Astrocyte (in vitro differentiated cells and primary cell): ENCODE data around the gene EHBP1. TPM values are rescaled to one million over a fixed set of nuclear protein-coding genes. Genes with fewer than 3 reads are reported as not detected.

ENCODE experiments used
- DNase-seq: peaks from one replicate; pipeline ENCODE4 v3.0.0-alpha.2; 2010; ENCODE audit warnings: low read depth
- FAIRE-seq: peaks from 2 replicates; lab custom pipeline; 2011; peaks lifted over from hg19 to GRCh38; lab: Jason Lieb, UNC
- H2AFZ ChIP-seq: 2 replicates; pipeline ENCODE4 v1.6.0; 2012; ENCODE audit warnings: low read depth, low read length, inconsistent platforms
- H3K27ac ChIP-seq: 2 replicates; pipeline ENCODE4 v1.5.1; 2011; ENCODE audit warnings: low read depth, low read length, inconsistent platforms
- H3K27me3 ChIP-seq: 2 replicates; pipeline ENCODE4 v1.6.0; 2011; ENCODE audit warnings: low read length, inconsistent platforms; ENCODE audit not compliant: insufficient read depth
- H3K36me3 ChIP-seq: 2 replicates; pipeline ENCODE4 v1.5.1; 2011; ENCODE audit warnings: low read length, inconsistent platforms; ENCODE audit not compliant: insufficient read depth
- H3K4me1 ChIP-seq: 2 replicates; pipeline ENCODE4 v1.5.1; 2011; ENCODE audit warnings: low read length, inconsistent platforms; ENCODE audit not compliant: insufficient read depth
- H3K4me2 ChIP-seq: 2 replicates; pipeline ENCODE4 v1.6.0; 2012; ENCODE audit warnings: low read length, inconsistent platforms
- H3K4me3 ChIP-seq: 2 replicates; pipeline ENCODE4 v1.5.1; 2011; ENCODE audit warnings: low read depth, mild to moderate bottlenecking, low read length, inconsistent platforms; ENCODE audit not compliant: insufficient read depth
- H3K79me2 ChIP-seq: 2 replicates; pipeline ENCODE4 v1.6.0; 2012; ENCODE audit warnings: mild to moderate bottlenecking, low read length, inconsistent platforms; ENCODE audit not compliant: insufficient read depth
- H3K9ac ChIP-seq: 2 replicates; pipeline ENCODE4 v1.6.0; 2012; ENCODE audit warnings: mild to moderate bottlenecking, low read length, inconsistent platforms
- H3K9me3 ChIP-seq: 2 replicates; pipeline ENCODE4 v1.5.1; 2012; ENCODE audit warnings: low read depth, mild to moderate bottlenecking, low read length, inconsistent platforms; ENCODE audit not compliant: insufficient read depth
- H4K20me1 ChIP-seq: 2 replicates; pipeline ENCODE4 v1.6.0; 2012; ENCODE audit warnings: low read length, inconsistent platforms; ENCODE audit not compliant: insufficient read depth
- H3K27ac Mint-ChIP-seq: one replicate; pipeline ENCODE4 v1.8.0; 2021; ENCODE audit warnings: mild to moderate bottlenecking, mixed read lengths; ENCODE audit not compliant: unreplicated experiment
- H3K27me3 Mint-ChIP-seq: one replicate; pipeline ENCODE4 v1.8.0; 2021; ENCODE audit warnings: low read depth, mixed read lengths; ENCODE audit not compliant: unreplicated experiment
- H3K36me3 Mint-ChIP-seq: one replicate; pipeline ENCODE4 v1.8.0; 2021; ENCODE audit warnings: low read depth, mixed read lengths; ENCODE audit not compliant: unreplicated experiment
- H3K4me1 Mint-ChIP-seq: one replicate; pipeline ENCODE4 v1.8.0; 2021; ENCODE audit warnings: low read depth, mixed read lengths; ENCODE audit not compliant: unreplicated experiment
- H3K4me3 Mint-ChIP-seq: one replicate; pipeline ENCODE4 v1.8.0; 2021; ENCODE audit warnings: mild to moderate bottlenecking, moderate library complexity, mixed read lengths; ENCODE audit not compliant: unreplicated experiment
- H3K9me3 Mint-ChIP-seq: one replicate; pipeline ENCODE4 v1.8.0; 2021; ENCODE audit warnings: mild to moderate bottlenecking, mixed read lengths; ENCODE audit not compliant: unreplicated experiment
- CTCF ChIP-seq: IDR thresholded peaks from 2 replicates; pipeline ENCODE4 v1.5.1; 2011; ENCODE audit warnings: low read depth, mild to moderate bottlenecking, inconsistent platforms, low read length, moderate library complexity; ENCODE audit not compliant: insufficient read depth
- EZH2 ChIP-seq: IDR thresholded peaks from 2 replicates; pipeline ENCODE4 v1.6.1; 2012; ENCODE audit warnings: mild to moderate bottlenecking, low read length, inconsistent platforms; ENCODE audit not compliant: insufficient read depth
- total RNA-seq: library from RNA; stranded (reverse); gene quantifications from 2 replicates; pipeline ENCODE4 v1.2.1, GENCODE V29; 2021

EHBP1 gene
- total RNA-seq, 1 donor from 2014 or later: 44.1 TPM

GRCh38 chr2:62725712-62726055 is 20.2 kb downstream of the EHBP1 start:
- peaks cover 14% of the 10 kb centered on the region for H3K4me1 Mint-ChIP-seq
- peaks cover 95% of the 10 kb centered on the region for H3K79me2 ChIP-seq

GRCh38 chr2:62727259-62727867 is 21.9 kb downstream of the EHBP1 start:
- peaks cover 14% of the 10 kb centered on the region for H3K4me1 Mint-ChIP-seq
- Histone ChIP-seq H3K4me1 (no peaks in the 10 kb centered on the region), H3K9me3 (no peaks in the 10 kb centered on the region), H3K9ac (no peak overlapping the region), H2AFZ (no peak overlapping the region), H3K27me3 (no peaks in the 10 kb centered on the region), H4K20me1 (peaks cover 75% of the 10 kb centered on the region), H3K79me2 (peaks cover 95% of the 10 kb centered on the region), H3K4me3 (no peak overlapping the region), H3K27ac (no peak overlapping the region), H3K4me2 (no peak overlapping the region), H3K36me3 (no peaks in the 10 kb centered on the region)
- no peaks in the 10 kb centered on the region for H3K27me3 Mint-ChIP-seq
- H3K27ac Mint-ChIP-seq: no peak overlapping the region
- TF ChIP-seq CTCF (no peak), EZH2 (no peak)
- H3K4me3 Mint-ChIP-seq: no peak overlapping the region
- H3K36me3 Mint-ChIP-seq: peaks cover 11% of the 10 kb centered on the region
- H3K9me3 Mint-ChIP-seq: peaks cover 7% of the 10 kb centered on the region
- FAIRE-seq: no peak
- DNase-seq: no peak

More at GRCh38 chr2:62725712-62726055, 20.2 kb downstream of the EHBP1 start:
- Histone ChIP-seq H3K27ac (no peak overlapping the region), H3K4me2 (no peak overlapping the region), H3K4me1 (no peaks in the 10 kb centered on the region), H3K9ac (no peak overlapping the region), H3K4me3 (no peak overlapping the region), H2AFZ (no peak overlapping the region), H3K27me3 (no peaks in the 10 kb centered on the region), H3K36me3 (no peaks in the 10 kb centered on the region), H4K20me1 (peaks cover 68% of the 10 kb centered on the region), H3K9me3 (no peaks in the 10 kb centered on the region)
- H3K27ac Mint-ChIP-seq: no peak overlapping the region
- no peak for TF ChIP-seq CTCF
- no peak for TF ChIP-seq EZH2
- DNase-seq (no peak), FAIRE-seq (no peak)
- peaks cover 4% of the 10 kb centered on the region for H3K9me3 Mint-ChIP-seq
- peaks cover 11% of the 10 kb centered on the region for H3K36me3 Mint-ChIP-seq
- no peak overlapping the region for H3K4me3 Mint-ChIP-seq
- H3K27me3 Mint-ChIP-seq: no peaks in the 10 kb centered on the region

DNA sequence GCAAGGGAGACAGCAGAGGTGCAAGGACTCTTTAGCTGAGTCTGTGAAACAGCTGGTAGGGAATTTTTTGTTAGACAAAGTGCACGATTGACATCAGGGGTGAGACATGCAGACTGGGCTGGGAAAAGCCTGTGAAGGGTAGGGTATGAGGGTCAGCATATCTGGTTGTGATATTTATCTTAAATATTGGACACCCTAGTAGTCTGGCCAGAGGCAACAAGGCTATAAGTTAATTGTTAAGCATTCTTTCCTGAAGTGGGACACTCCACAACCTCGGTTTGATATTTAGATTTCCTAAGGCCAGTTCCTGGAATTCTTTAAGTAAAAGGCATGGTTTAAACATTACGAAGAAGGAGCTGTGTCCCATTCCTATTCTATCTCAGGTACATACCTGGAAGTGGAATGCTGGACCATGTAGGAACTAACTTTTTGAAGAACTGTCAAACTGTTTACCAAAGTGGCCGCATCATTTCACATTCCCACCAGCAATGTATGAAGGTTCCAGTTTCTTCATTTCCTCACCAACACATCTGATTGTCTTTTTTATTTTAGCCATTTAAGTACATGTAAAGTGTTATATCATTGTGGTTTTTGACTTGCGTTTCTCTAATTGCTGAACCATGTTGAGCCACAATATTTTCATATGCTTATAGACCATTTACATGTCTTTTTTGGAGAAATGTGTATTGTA is 22.5 kb downstream of the EHBP1 start:
- H3K36me3 Mint-ChIP-seq: peaks cover 6% of the 10 kb centered on the region
- H3K4me3 Mint-ChIP-seq: no peak overlapping the region
- Histone ChIP-seq H3K4me1 (no peaks in the 10 kb centered on the region), H3K4me2 (no peak overlapping the region), H3K9ac (no peak overlapping the region), H3K4me3 (no peak overlapping the region), H3K9me3 (no peaks in the 10 kb centered on the region), H2AFZ (no peak overlapping the region), H3K36me3 (no peaks in the 10 kb centered on the region), H3K79me2 (peaks cover 95% of the 10 kb centered on the region), H3K27ac (no peak overlapping the region), H4K20me1 (peaks cover 75% of the 10 kb centered on the region), H3K27me3 (no peaks in the 10 kb centered on the region)
- H3K27me3 Mint-ChIP-seq: no peaks in the 10 kb centered on the region
- DNase-seq (no peak), FAIRE-seq (no peak)
- H3K27ac Mint-ChIP-seq: no peak overlapping the region
- TF ChIP-seq CTCF (no peak), EZH2 (no peak)
- H3K4me1 Mint-ChIP-seq: peaks cover 14% of the 10 kb centered on the region
- H3K9me3 Mint-ChIP-seq: peaks cover 2% of the 10 kb centered on the region
